ENCODE measurements around the gene ENOPH1.
"Not testable (repeated sequence)": the region's sequence is repeated elsewhere in the genome, so short reads cannot be mapped to it uniquely, and the experiment has no call there.

Gene ENOPH1

GRCh38 chr4:82394896-82395295 is 35.5 kb upstream of the ENOPH1 start:
- H3K4me3 ChIP-seq (ENCODE audit: low read depth, low read length), result no peak overlapping the region
- TF ChIP-seq CTCF (IDR thresholded peaks at IDR 0.05; ENCODE audit: control insufficient read depth, extremely low read depth, insufficient read depth), result no peak
- DNase-seq (ENCODE audit: low read depth), result no peak

- DNase-seq (ENCODE audit: low read depth), result no peak
- no peak for TF ChIP-seq CTCF (IDR thresholded peaks at IDR 0.05; ENCODE audit: control insufficient read depth, extremely low read depth, insufficient read depth)
- no peak overlapping the region for H3K4me3 ChIP-seq (ENCODE audit: low read depth, low read length)
Observed at GRCh38 chr4:82397527-82397926, 32.9 kb upstream of the ENOPH1 start.

- no peak for DNase-seq (ENCODE audit: low read depth)
- no peak for TF ChIP-seq CTCF (IDR thresholded peaks at IDR 0.05; ENCODE audit: control insufficient read depth, extremely low read depth, insufficient read depth)
Observed at GRCh38 chr4:82398263-82398662, 32.1 kb upstream of the ENOPH1 start.

GRCh38 chr4:82401600-82401999 is 28.8 kb upstream of the ENOPH1 start:
- no peak overlapping the region for H3K4me3 ChIP-seq (ENCODE audit: low read depth, low read length)
- TF ChIP-seq CTCF (IDR thresholded peaks at IDR 0.05; ENCODE audit: control insufficient read depth, extremely low read depth, insufficient read depth), result no peak
- no peak for DNase-seq (ENCODE audit: low read depth)

More at GRCh38 chr4:82398263-82398662, 32.1 kb upstream of the ENOPH1 start:
- H3K4me3 ChIP-seq (ENCODE audit: low read depth, low read length), result no peak overlapping the region

- no peak overlapping the region for H3K4me3 ChIP-seq (ENCODE audit: low read depth, low read length)
- no peak for DNase-seq (ENCODE audit: low read depth)
- no peak for TF ChIP-seq CTCF (IDR thresholded peaks at IDR 0.05; ENCODE audit: control insufficient read depth, extremely low read depth, insufficient read depth)
Observed at GRCh38 chr4:82402196-82402775, 28.1 kb upstream of the ENOPH1 start.

- no peak for DNase-seq (ENCODE audit: low read depth)
- no peak overlapping the region for H3K4me3 ChIP-seq (ENCODE audit: low read depth, low read length)
- no peak for TF ChIP-seq CTCF (IDR thresholded peaks at IDR 0.05; ENCODE audit: control insufficient read depth, extremely low read depth, insufficient read depth)
Observed at GRCh38 chr4:82403725-82404124, 26.7 kb upstream of the ENOPH1 start.

- DNase-seq (ENCODE audit: low read depth); H3K4me3 ChIP-seq (ENCODE audit: low read depth, low read length): not testable (repeated sequence)
Observed at GRCh38 chr4:82415061-82415460, 15.3 kb upstream of the ENOPH1 start.
